Kidney epithelial cell (primary cell): ENCODE data around the gene MIPEP. TPM values are rescaled to one million over a fixed set of nuclear protein-coding genes. Genes with fewer than 3 reads are reported as not detected.

Experiments used
- DNase-seq: peaks from one replicate; pipeline ENCODE4 v3.0.0-alpha.2; 2010; ENCODE audit warnings: low read depth
- H3K27me3 ChIP-seq: 2 replicates; pipeline ENCODE4 v1.6.0; 2011; ENCODE audit warnings: low read length; ENCODE audit not compliant: control insufficient read depth, insufficient read depth
- H3K36me3 ChIP-seq: 2 replicates; pipeline ENCODE4 v1.5.1; 2011; ENCODE audit warnings: low read length; ENCODE audit not compliant: control insufficient read depth, insufficient read depth
- H3K4me3 ChIP-seq: 2 replicates; pipeline ENCODE4 v1.5.1; 2011; ENCODE audit warnings: low read depth, mild to moderate bottlenecking, control low read depth, low read length
- CTCF ChIP-seq: IDR thresholded peaks from 2 replicates; pipeline ENCODE4 v1.5.1; 2011; ENCODE audit warnings: mild to moderate bottlenecking, moderate library complexity, low read length, control low read depth, inconsistent platforms; ENCODE audit not compliant: insufficient read depth, poor library complexity, severe bottlenecking
- total RNA-seq: library from RNA; depleted of rRNA; stranded (reverse); fragments of >200 nt; gene quantifications from 2 replicates; pipeline ENCODE4 v1.2.3, GENCODE V29; 2015

The MIPEP gene
- total RNA-seq, 1 donor from 2014 or later = 25.6 TPM

DNA sequence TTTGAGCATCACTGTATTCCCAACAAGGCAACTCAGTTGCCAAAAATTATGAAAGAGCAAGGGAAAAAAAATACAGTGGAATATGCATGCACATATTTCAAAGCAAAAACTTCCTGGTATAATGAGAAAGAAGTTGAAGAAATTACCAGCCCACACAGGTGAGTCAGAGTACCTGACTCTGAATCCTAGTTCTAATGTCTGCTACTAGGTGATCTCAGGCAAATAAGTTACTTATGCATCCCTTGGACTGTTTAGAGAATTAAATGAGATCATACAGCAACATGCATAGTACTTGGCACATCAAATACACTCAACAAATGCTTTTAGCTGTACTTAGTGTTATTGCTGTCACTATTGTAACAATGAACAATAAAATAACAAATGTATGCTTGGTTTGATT is 144.9 kb downstream of the MIPEP start:
- Histone ChIP-seq H3K4me3 (no peak overlapping the region), H3K27me3 (no peaks in the 10 kb centered on the region), H3K36me3 (no peaks in the 10 kb centered on the region)
- no peak for TF ChIP-seq CTCF
- no peak for DNase-seq

- DNase-seq = no peak
- H3K36me3 ChIP-seq = no peaks in the 10 kb centered on the region
- H3K27me3 ChIP-seq = no peaks in the 10 kb centered on the region
- H3K4me3 ChIP-seq = no peak overlapping the region
- TF ChIP-seq CTCF = no peak
These were observed 145.7 kb downstream of the MIPEP start for GRCh38 chr13:23743278-23744076.

GRCh38 chr13:23741879-23742510 is 147.2 kb downstream of the MIPEP start:
- peak; percentile 51 for TF ChIP-seq CTCF
- no peaks in the 10 kb centered on the region for H3K36me3 ChIP-seq
- no peak for DNase-seq
- H3K27me3 ChIP-seq = no peaks in the 10 kb centered on the region
- no peak overlapping the region for H3K4me3 ChIP-seq

DNA sequence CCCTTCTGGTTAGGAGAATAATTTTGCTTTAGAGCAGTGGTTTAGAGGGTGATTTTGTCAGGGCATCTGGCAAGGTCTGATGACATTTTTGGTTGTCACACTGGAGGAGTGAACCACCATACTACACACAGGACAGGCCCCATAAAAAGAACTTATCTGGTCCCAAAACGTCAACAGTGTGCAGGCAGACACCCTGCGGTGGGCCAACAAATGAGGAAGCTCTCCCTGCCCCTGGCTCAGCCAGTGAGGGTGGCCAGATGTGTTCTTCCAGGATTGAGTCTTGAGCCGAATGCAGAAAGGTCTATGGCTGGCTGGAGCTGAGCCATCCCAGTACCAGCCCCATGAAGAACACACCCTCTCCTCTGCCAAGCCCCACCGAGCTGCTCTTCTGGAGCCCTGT is 149.2 kb downstream of the MIPEP start:
- TF ChIP-seq CTCF = no peak

DNA sequence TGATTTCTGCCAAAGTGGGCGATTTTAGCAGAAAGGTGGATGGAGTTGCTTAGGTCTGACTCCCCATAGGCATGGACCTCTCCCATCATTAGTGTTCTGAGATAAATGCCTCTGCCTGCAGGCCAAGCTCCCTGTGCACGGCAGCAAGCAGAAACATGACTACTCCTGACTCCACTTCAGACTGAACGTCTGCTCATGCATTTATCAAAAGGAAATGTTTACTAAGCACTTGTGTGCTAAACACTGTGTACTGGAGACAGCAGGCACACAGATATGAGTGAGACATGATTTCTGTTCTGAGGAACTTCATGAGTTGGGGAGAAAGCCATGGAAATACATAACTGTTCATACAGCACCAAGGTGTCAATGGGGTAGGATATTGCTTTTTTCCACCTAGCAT is 149.6 kb downstream of the MIPEP start:
- DNase-seq = no peak
- no peak for TF ChIP-seq CTCF

More for the DNA sequence above, 149.2 kb downstream of the MIPEP start:
- Histone ChIP-seq H3K4me3 (no peak overlapping the region), H3K36me3 (no peaks in the 10 kb centered on the region), H3K27me3 (no peaks in the 10 kb centered on the region)
- DNase-seq = no peak

GRCh38 chr13:23736541-23736940 is 152.7 kb downstream of the MIPEP start:
- no peaks in the 10 kb centered on the region for H3K27me3 ChIP-seq
- DNase-seq = no peak
- no peaks in the 10 kb centered on the region for H3K36me3 ChIP-seq
- no peak for TF ChIP-seq CTCF
- H3K4me3 ChIP-seq = no peak overlapping the region

More for the DNA sequence above, 149.6 kb downstream of the MIPEP start:
- H3K27me3 ChIP-seq = no peaks in the 10 kb centered on the region
- H3K4me3 ChIP-seq = no peak overlapping the region
- H3K36me3 ChIP-seq = no peaks in the 10 kb centered on the region
